Measurements from ENCODE around the gene GTF2A2. TPM values are rescaled to one million over a fixed set of nuclear protein-coding genes. Genes with fewer than 3 reads are reported as not detected.
"Not testable (repeated sequence)": the region's sequence is repeated elsewhere in the genome, so short reads cannot be mapped to it uniquely, and the experiment has no call there.

GTF2A2 gene
- total and polyA plus RNA-seq, 10 donors: 33.8 to 103 (median 62.9) TPM

DNA sequence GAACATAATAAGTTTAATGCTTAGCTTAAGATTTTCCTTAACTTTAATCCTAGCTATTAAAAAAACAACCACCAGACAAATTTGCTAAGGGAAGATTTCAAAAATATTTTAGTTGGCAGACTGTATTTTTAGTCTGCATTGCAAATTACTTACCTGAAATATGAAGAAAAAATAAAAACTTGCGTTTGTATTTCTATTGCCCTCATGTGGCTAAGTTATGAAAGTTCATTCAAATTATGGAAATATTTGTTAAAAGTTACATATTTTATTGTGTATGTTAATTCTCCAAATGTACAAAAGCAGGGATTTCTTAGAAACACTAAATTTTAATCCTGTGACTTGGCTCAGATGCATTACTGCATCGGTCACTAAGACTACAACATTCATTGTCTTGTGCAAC is 15.0 kb downstream of the GTF2A2 start:
- no peak for DNase-seq
- TF ChIP-seq POLR2AphosphoS5 (IDR thresholded peaks at IDR 0.05) (no peak), POLR2A (IDR thresholded peaks at IDR 0.05) (no peak)
- Histone ChIP-seq H3K4me1 (no peaks in the 10 kb centered on the region), H3K27me3 (replicated peaks in 1 of 7) (no peaks in the 10 kb centered on the region), H3K9me3 (no peaks in the 10 kb centered on the region), H3K36me3 (peaks cover 0 to 97% (median 47%) of the 10 kb centered on the region in 6 donors), H3K27ac (no peak overlapping the region), H3K4me3 (no peak overlapping the region)
- 77 to 89% (median 86%) methylated on average over 2 of the region's 2 CpGs for WGBS, 5 donors
- intact Hi-C loops (cut with DNase I; ENCODE audit: low total_unique reads): no loop called here

- intact Hi-C loops (cut with DNase I; ENCODE audit: low total_unique reads); H3K27me3 ChIP-seq (replicated peaks in 1 of 7); H3K4me3 ChIP-seq; DNase-seq; H3K9me3 ChIP-seq; H3K4me1 ChIP-seq; H3K27ac ChIP-seq: not testable (repeated sequence)
- WGBS, 5 donors: 96 to 100% (median 100%) methylated on average over 2 of the region's 2 CpGs
- H3K36me3 ChIP-seq: peaks cover 0 to 69% (median 34%) of the 10 kb centered on the region in 6 donors
Measured at GRCh38 chr15:59637507-59637906, 19.8 kb downstream of the GTF2A2 start.

DNA sequence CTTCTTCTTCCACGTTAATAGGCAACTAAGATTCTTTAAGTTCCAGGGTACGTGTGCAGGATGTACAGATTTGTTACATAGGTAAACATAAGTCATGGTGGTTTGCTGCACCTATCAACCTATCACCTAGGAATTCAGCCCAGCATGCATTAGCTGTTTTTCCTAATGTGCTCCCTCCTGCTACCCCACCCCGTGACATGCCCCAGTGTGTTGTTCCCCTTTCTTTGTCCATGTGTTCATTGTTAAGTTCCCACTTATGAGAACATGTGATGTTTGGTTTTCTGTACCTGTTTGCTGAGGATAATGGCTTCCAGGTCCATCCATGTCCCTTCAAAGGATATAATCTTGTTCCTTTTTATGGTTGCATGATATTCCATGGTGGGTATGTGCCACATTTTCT is 21.1 kb downstream of the GTF2A2 start:
- H3K36me3 ChIP-seq: peaks cover 0 to 58% (median 25%) of the 10 kb centered on the region in 6 donors
- H3K27ac ChIP-seq: no peak overlapping the region
- no peaks in the 10 kb centered on the region for H3K9me3 ChIP-seq
- no peak overlapping the region for H3K4me3 ChIP-seq
- no peaks in the 10 kb centered on the region for H3K27me3 ChIP-seq (replicated peaks in 1 of 7)
- no peak for DNase-seq
- no peak for TF ChIP-seq POLR2A (IDR thresholded peaks at IDR 0.05)
- intact Hi-C loops (cut with DNase I; ENCODE audit: low total_unique reads): no loop called here
- no peaks in the 10 kb centered on the region for H3K4me1 ChIP-seq
- 78 to 88% (median 86%) methylated on average over 3 of the region's 3 CpGs for WGBS, 5 donors

GRCh38 chr15:59632714-59633113 is 24.6 kb downstream of the GTF2A2 start:
- DNase-seq: no peak
- intact Hi-C loops (cut with DNase I; ENCODE audit: low total_unique reads): no loop called here
- Histone ChIP-seq H3K27me3 (replicated peaks in 1 of 7) (no peaks in the 10 kb centered on the region), H3K9me3 (no peaks in the 10 kb centered on the region), H3K27ac (no peak overlapping the region), H3K4me3 (no peak overlapping the region), H3K4me1 (no peaks in the 10 kb centered on the region), H3K36me3 (peaks cover 0 to 23% (median 6%) of the 10 kb centered on the region in 6 donors)
- 75 to 86% (median 80%) methylated on average over 4 of the region's 4 CpGs for WGBS, 5 donors
- TF ChIP-seq POLR2AphosphoS5 (IDR thresholded peaks at IDR 0.05) (no peak), POLR2A (IDR thresholded peaks at IDR 0.05) (no peak), CTCF (IDR thresholded peaks at IDR 0.05 in 8 of 11, conservative IDR thresholded peaks at IDR 0.05 in 3 of 11) (no peak)

DNA sequence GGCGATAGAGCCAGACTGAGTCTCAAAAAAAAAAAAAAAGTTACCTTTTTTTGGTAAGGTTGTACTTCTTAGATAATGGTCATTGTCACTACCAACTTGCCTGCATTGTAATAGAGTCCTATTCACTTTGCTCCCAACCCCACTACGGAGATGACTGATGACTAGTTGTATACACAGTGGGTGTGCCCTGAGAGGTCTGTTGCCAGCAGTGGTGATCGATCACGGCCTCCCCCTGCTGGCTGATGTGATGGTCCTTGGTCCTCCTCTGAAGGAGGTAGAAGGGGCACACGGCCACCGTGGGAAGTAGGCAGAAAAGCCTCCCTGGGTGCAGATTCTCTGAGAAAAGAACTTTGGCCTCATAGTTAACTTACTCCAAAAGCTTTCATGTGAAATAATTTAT is 35.0 kb downstream of the GTF2A2 start:
- peak; percentile 79 for DNase-seq
- intact Hi-C loops (cut with DNase I; ENCODE audit: low total_unique reads): loop anchor here (10.0 kb wide), 1 partner anchor 67 kb away; no protein-coding TSS in a partner anchor
- H3K27ac ChIP-seq: no peak overlapping the region
- no peak overlapping the region for H3K4me3 ChIP-seq
- H3K27me3 ChIP-seq (replicated peaks in 1 of 7): peaks cover 0 to 9% (median 0%) of the 10 kb centered on the region in 7 donors
- H3K9me3 ChIP-seq: no peaks in the 10 kb centered on the region
- H3K36me3 ChIP-seq: no peaks in the 10 kb centered on the region
- no peaks in the 10 kb centered on the region for H3K4me1 ChIP-seq
- 19 to 30% (median 24%) methylated on average over 6 of the region's 6 CpGs for WGBS, 5 donors
- TF ChIP-seq CTCF (IDR thresholded peaks at IDR 0.05 in 8 of 11, conservative IDR thresholded peaks at IDR 0.05 in 3 of 11) (peak in 7 of 11 experiments; percentile 5 to 51 (median 32)), POLR2A (IDR thresholded peaks at IDR 0.05) (no peak)

- intact Hi-C loops (cut with DNase I; ENCODE audit: low total_unique reads): no loop called here
- Histone ChIP-seq H3K4me3 (no peak overlapping the region), H3K27ac (no peak overlapping the region), H3K4me1 (peaks cover 0 to 7% (median 0%) of the 10 kb centered on the region in 6 donors), H3K9me3 (no peaks in the 10 kb centered on the region), H3K36me3 (no peaks in the 10 kb centered on the region), H3K27me3 (replicated peaks in 1 of 7) (peaks cover 0 to 17% (median 0%) of the 10 kb centered on the region in 7 donors)
- 67 to 83% (median 78%) methylated on average over 4 of the region's 4 CpGs for WGBS, 5 donors
- no peak for DNase-seq
- no peak for TF ChIP-seq CTCF (IDR thresholded peaks at IDR 0.05 in 8 of 11, conservative IDR thresholded peaks at IDR 0.05 in 3 of 11)
- TF ChIP-seq POLR2AphosphoS5 (IDR thresholded peaks at IDR 0.05): no peak
- no peak for TF ChIP-seq POLR2A (IDR thresholded peaks at IDR 0.05)
Measured at GRCh38 chr15:59618406-59618805, 38.9 kb downstream of the GTF2A2 start.

Measured in spleen (tissue), 11 donors.